Left ventricle myocardium superior (tissue), 1 donor: Measurements from ENCODE around the gene SCN3A. TPM values are rescaled to one million over a fixed set of nuclear protein-coding genes. Genes with fewer than 3 reads are reported as not detected.

ENCODE experiments used
- ATAC-seq: fragments of 200-7000 bp; cut with Tn5 transposase; one replicate; pipeline ENCODE4 v1.9.1; 2020; ENCODE audit warnings: mild to moderate bottlenecking, moderate library complexity
- DNase-seq: peaks from one replicate; pipeline ENCODE4 v3.0.0-alpha.2; 2020
- intact Hi-C: fragments of 100-400 bp; cut with micrococcal nuclease; formaldehyde crosslinking; loops from one replicate; pipeline ENCODE4 v1.11.0; 2022
- total RNA-seq: library from RNA; stranded (reverse); fragmentation: NEBNext Ultra II Directional; extraction: Animal tissue kit (Norgen Biotek cat#: 25700); gene quantifications from one replicate; pipeline ENCODE4 v1.2.1, GENCODE V29; 2021
- donor health status: DM: no; HTN: yes; CAD: no; lungs with severe emphysema.

SCN3A gene
- total RNA-seq, 1 donor from 2014 or later: 0.84 TPM

DNA sequence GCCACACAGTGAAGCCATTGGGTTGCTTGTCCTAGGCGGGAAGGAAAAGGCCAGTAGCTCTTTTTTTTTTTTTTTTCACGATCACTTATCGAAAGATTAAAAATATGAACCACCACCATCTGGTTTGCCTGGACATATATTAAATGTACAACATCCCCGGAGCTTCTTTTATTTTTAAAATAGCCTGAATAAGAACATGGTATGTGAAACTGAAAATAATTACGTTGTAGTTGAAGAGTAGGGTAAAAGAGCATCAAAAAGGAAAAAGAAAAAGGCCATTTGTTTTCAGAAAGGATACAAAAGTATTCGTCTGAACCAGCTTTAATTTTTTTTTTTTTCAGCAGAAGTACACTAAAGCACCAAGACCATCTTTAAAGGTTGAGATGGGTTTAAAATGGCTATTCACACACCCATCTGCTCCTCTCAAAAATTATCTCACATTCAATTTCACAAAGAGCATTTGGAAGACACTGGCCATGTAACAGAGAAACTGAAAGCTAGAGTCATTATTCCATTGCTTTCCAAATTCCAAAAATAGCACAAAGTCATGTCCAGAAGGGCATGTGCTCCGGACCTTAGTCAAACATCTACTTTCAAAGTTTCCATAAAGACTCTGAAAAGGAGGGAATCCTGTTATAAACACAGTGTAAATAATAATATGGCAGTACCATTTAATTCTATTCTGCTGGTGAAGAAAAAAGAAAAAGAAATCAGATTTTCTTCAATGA lies 82.9 kb downstream of the SCN3A start:
- DNase-seq (no peak), ATAC-seq (peak; percentile 69)
- intact Hi-C loops: no loop called here

- DNase-seq: no peak
- intact Hi-C loops: no loop called here
- ATAC-seq: no peak
Measured at GRCh38 chr2:165115258-165115657, 88.6 kb downstream of the SCN3A start.

GRCh38 chr2:165114346-165114939 lies 89.4 kb downstream of the SCN3A start:
- ATAC-seq (no peak), DNase-seq (no peak)
- intact Hi-C loops: no loop called here

GRCh38 chr2:165113414-165113813 lies 90.4 kb downstream of the SCN3A start:
- intact Hi-C loops: no loop called here
- no peak for ATAC-seq
- DNase-seq: no peak

GRCh38 chr2:165112789-165113188 lies 91.1 kb downstream of the SCN3A start:
- intact Hi-C loops: no loop called here
- no peak for ATAC-seq
- no peak for DNase-seq

- intact Hi-C loops: no loop called here
Measured at GRCh38 chr2:165112133-165112573, 91.7 kb downstream of the SCN3A start.

GRCh38 chr2:165110394-165110793 lies 93.5 kb downstream of the SCN3A start:
- no peak for DNase-seq
- intact Hi-C loops: no loop called here
- no peak for ATAC-seq

More at GRCh38 chr2:165112133-165112573, 91.7 kb downstream of the SCN3A start:
- ATAC-seq (no peak), DNase-seq (no peak)

GRCh38 chr2:165109915-165110314 lies 93.9 kb downstream of the SCN3A start:
- ATAC-seq (no peak), DNase-seq (no peak)
- intact Hi-C loops: no loop called here

- ATAC-seq (no peak), DNase-seq (no peak)
- intact Hi-C loops: no loop called here
Measured at GRCh38 chr2:165105926-165106325, 97.9 kb downstream of the SCN3A start.

- intact Hi-C loops: no loop called here
- ATAC-seq: no peak
- DNase-seq: no peak
Measured at GRCh38 chr2:165087933-165088901, 115.6 kb downstream of the SCN3A start.

GRCh38 chr2:165086337-165086736 lies 117.5 kb downstream of the SCN3A start:
- intact Hi-C loops: no loop called here
- DNase-seq: no peak
- ATAC-seq: no peak

GRCh38 chr2:165083326-165083725 lies 120.5 kb downstream of the SCN3A start:
- DNase-seq (no peak), ATAC-seq (no peak)
- intact Hi-C loops: no loop called here

GRCh38 chr2:165082479-165082878 lies 121.4 kb downstream of the SCN3A start:
- no peak for DNase-seq
- intact Hi-C loops: no loop called here
- no peak for ATAC-seq

GRCh38 chr2:165081276-165081675 lies 122.6 kb downstream of the SCN3A start:
- intact Hi-C loops: no loop called here
- ATAC-seq: no peak
- DNase-seq: no peak

GRCh38 chr2:165079432-165079831 lies 124.4 kb downstream of the SCN3A start:
- ATAC-seq (no peak), DNase-seq (no peak)
- intact Hi-C loops: no loop called here

- DNase-seq: no peak
- intact Hi-C loops: no loop called here
- no peak for ATAC-seq
Measured at GRCh38 chr2:165078913-165079312, 124.9 kb downstream of the SCN3A start.

DNA sequence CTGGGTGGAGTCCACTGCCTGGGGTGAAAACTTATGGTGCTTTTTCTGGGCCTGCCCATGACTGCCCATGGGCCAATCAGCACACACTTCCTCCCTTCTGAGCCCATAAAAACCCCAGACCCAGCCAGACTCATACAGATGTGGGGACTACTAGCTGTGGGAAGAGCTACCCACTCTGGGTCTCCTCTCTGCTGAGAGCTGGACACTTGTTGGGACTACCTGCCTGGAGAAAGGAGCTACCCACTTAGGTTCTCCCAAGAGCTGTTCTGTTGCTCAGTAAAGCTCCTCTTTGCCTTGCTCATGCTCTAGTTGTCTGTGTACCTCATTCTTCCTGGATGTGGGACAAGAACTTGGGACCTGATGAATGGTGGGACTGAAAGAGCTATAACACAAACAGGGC lies 129.0 kb downstream of the SCN3A start:
- intact Hi-C loops: no loop called here
- no peak for DNase-seq
- ATAC-seq: no peak

DNA sequence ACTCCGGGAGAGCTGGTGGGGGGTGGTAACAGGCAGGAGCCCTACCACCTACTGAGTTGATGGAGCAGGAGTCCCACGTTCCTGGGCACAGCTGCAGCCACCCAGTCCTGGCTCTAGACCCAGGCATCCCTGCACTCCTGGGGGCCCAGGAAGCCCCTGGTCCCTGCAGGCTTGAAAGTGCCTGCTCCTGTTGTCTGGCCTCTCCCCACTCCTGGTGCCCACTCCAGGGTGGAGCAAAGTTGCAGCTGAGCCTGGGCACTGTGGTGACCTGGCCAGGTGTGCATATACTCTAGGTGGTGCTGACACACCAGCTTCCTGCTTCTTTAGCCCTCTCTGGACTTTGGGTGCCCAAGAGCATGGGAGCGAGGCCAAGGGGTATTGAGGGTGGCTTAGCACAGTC lies 129.5 kb downstream of the SCN3A start:
- DNase-seq: no peak
- intact Hi-C loops: no loop called here
- no peak for ATAC-seq

DNA sequence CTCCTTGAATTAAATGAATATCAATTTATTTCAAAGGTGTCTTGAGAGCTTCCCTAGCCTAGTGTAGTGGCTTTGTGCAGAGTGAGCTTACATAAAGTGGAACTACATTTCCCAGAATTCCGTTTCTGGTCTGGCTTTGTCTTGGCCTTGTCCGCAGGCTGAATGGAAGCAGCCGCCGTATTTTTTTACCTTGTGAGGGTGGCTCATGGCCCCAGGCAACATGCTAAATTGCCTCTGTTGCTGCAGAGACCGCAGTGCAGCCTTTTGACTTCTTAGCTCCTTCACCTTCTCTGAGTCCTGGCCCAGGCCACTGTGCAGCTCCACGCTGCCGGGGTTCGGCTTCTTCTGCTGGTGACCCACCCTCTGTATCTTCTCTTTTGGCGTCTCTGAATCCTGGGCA lies 133.8 kb downstream of the SCN3A start:
- intact Hi-C loops: no loop called here
- ATAC-seq (no peak), DNase-seq (no peak)

DNA sequence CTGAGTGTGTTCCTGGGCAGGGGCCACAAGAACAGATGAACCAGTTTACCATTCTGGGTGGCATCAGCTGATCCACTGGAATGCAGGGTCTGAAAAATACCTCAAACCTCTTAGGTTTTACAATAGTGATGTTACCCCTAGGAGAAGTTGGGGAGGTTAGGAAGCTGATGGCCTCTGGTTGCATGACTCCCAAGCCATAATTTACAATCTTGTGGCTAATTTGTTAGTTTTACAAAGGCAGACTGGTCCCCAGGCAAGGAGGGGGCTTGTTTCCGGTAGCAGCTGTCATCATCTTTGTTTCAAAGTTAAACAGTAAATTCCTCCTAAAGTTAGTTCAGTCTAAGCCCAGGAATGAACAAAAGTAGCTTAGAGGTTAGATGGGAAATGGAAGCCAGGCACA lies 134.7 kb downstream of the SCN3A start:
- intact Hi-C loops: no loop called here
- no peak for ATAC-seq
- DNase-seq: no peak
